HG03097 (cell line): ENCODE data around the gene UBE2N.

Source experiments
- ATAC-seq: cut with Tn5 transposase; IDR thresholded peaks from one replicate; pipeline ENCODE4 v1.9.1; 2021; ENCODE audit not compliant: unreplicated experiment, low FRiP score

The UBE2N gene, protein sequence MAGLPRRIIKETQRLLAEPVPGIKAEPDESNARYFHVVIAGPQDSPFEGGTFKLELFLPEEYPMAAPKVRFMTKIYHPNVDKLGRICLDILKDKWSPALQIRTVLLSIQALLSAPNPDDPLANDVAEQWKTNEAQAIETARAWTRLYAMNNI

DNA sequence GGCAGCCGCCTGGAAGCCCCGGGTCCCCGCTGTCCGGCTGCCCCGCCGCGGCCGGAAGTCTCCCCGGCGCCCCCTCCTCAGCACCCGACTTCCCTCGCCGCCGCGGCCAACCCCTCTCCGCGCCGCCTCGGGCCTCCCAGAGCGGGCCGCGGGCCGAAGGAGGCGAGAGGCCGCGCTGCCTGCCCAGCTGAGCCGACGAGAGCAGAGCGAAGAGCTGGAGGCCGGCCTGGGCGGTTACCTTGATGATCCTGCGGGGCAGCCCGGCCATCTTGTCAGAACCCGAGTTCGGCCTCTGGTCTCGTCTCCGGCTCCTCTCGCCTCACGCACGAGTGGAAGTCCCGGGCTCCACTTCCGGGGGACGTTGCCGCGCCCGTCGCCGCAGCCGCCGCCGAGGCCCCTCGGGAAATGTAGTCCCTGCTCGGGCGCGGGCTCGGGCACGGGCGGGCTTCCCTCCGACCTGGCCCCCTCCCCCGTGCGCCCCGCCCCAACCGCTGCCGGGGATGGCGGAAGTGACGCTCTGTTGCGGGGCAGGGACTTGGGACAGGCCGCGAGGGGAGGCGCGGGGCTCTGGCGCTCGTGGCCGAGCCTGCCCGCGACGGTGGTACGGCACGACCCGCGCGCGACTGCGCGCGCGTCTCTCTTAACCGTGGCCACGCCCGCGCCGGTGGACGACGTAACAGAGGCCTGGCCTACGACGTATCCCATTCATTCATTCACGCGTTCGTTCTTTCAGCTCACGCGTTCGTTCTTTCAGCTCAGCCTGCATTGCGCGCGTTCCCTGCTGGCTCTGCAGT, at the start of gene UBE2N:
UBE2N (minus strand) TSS at position 331 of the 794 bp plus-strand sequence; CDS start at position 268, 63 bp downstream.
- ATAC-seq = peak; percentile 78

DNA sequence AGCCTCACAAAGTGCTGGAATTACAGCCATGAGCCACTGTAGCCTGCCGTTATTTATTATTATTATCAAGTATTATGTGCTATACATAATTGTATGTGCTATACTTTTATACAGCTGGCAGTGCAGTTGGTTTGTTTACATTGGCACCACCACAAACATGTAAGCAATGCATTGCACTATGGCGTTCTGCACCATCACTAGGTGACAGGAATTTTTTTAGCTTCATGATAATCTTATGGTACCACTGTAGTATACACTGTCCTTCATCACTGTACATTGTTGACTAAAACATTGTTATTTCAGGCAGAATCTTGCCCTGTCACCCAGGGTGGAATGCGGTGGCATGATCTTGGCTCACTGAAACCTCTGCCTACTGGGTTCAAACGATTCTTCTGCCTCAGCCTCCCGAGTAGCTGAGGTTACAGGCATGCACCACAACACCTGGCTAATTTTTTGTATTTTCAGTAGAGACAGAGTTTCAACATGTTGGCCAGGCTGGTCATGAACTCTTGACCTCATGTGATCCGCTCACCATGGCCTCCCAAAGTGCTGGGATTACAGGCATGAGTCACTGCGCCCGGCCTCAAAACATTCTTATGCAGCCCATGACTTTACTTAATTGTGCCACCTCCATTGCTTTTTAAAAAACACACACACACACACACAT, 42.7 kb upstream of the UBE2N start:
- ATAC-seq = no peak

DNA sequence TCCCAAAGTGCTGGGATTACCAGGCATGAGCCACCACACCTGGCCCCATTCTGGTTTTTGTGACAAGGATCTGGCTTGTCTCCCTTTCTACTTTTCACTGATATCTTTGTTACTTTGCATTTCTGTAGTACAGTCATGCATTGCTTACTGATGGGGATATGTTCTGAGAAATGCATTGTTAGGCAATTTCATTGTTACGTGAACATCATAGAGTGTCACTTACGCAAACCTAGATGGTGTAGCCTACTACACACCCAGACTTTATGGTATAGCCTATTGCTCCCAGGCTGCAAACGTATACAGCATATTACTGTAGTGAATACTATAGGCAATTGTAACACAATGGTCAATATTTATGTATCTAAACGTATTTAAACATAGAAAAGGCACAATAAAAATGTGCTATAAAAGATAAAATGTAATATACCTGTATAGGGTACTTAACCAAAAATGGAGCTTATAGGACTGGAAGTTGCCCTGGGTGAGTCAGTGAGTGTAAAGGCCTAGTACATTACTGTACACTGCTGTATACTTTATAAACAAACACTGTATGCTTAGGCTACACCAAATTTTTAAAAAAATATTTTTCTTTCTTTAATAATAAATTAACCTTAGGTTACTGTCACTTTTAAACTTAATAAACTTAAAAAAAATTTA, 41.5 kb upstream of the UBE2N start:
- no peak for ATAC-seq

DNA sequence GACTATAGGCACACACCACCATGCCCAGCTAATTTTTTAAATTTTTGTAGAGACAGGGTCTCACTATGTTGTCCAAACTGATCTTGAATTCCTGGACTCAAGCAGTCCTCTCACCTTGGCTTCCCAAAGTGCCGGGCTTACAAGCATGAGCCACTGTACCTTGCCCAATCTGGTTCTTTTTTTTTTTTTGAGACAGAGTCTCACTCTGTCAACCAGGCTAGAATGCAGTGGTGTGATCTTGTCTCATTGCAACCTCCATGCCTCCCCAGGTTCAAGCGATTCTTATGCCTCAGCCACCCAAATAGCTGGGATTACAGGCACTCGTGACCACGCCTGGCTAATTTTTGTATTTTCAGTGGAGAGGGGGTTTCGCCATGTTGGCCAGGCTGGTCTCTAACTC, 41.0 kb upstream of the UBE2N start:
- ATAC-seq = no peak

DNA sequence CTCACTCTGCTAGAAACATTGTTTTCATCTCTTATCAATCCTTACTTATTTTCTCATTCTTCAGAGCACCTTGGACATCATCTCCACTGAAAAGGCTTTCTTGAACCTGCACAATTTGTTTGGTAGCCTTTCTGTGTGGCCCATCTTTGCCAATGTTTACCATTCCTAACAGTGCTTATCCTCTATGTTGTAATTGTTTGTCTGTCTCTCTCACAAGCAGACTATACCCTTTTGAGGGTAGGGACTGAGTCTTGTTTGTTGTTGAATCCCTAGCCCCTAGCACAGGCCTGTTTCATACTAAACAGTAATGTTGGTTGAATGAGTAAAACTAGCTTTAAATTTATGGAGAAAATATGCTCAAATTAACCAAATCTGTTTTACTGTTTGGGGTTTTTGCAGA, 34.8 kb upstream of the UBE2N start:
- no peak for ATAC-seq

DNA sequence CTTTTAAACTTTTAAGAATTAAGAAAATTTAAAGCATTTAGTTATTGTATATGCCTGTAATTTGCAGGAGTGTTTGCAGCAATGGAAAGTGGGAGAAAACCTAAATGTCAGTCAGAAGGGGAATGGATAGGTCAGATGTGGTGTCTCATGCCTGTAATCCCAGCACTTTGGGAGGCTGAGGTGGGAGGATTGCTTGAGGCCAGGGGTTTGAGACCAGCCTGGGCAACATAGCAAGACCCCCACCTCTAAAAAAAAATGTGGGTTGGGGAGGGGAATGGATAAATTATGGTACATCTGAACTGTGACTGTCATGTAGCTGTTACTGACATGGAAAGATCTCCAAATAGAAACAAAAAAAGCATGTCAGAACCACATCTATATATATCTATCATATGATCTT, 27.6 kb upstream of the UBE2N start:
- ATAC-seq = no peak

DNA sequence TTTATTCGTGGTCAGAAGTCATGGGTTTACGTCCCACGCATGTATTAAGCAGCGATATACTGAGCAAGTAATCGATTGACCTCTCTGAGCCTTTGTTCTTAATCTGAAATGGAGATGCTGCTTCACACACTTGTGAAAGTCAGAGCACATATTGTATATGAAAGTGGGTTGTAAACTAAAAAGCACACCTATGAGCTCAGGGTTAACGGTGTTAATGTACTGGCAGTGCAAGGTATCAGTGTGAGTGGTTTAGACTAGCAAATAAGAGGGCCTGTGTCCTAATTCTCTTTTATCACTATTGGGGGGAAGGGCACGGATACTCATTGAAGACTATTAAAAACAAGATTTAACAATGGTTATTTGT, 26.2 kb upstream of the UBE2N start:
- peak; percentile 15 for ATAC-seq

DNA sequence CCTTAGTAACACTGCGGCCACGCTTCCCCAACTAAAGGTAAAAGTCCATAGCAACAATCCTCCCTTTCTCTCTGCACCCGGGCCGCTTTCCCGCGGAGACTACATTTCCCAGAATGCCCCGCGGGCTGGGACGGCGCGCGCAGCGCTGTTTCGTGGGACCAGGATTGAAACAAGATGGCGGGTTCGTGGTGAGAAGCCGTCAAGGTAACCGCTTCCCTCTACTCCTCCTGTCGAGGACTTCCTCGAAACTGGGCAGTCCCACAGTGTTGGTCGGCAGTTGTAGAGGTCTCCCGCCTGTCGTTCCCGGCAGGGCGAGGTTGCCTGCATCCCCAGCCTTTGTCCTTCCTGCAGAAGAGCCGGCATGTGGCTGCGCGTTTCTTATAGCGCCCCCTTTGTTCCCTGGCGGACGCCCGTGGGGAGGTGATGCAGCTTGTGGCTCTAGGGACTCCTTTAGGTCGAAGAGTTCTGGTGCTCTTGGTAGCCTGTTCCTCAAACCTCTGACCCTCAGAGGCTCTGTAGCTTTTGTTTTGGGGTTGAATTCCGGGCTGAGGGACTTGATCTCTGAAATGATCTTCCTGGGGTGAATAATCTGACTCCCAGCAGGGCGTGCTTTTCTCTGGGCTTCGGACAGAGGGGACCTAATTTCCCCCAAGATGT, 25.7 kb upstream of the UBE2N start, which contains the start of gene MRPL42:
MRPL42 (plus strand) TSS at position 164 of the 657 bp plus-strand sequence. CDS start 1,772 bp downstream, outside the sequence.
- peak; percentile 83 for ATAC-seq

DNA sequence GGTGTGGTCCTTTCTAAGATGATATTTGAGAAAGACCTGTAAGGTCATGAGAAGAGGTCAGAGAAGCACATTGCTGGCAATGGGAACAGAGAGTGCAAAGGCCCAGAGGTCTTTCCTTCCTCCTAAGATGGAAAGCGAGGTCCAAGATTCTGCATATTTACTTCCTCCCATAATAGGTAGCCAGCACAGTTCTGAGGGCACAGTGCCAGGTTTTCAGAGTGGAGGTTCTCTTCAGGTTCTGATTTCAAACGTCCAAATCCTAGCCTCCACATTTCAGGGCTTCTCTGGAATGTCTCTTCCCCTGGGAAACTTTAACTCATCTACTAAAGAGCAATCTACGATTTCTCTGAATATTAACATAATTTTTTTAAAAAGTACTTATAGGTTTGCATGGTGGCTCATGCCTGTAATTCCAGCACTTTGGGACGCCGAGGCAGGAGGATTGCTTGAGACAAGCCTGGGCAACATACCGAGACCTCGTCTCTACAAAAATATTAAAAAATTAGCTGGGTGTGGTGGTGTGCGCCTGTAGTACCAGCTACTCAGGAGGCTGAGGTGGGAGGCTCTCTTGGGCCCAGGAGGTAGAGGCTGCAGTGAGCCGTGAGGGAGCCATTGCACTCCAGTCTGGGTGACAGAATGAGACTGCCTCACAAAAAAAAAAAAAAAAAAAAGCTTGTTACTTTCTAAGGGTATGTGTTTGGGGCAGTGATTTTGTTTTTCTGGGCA, 25.0 kb upstream of the UBE2N start:
- no peak for ATAC-seq

DNA sequence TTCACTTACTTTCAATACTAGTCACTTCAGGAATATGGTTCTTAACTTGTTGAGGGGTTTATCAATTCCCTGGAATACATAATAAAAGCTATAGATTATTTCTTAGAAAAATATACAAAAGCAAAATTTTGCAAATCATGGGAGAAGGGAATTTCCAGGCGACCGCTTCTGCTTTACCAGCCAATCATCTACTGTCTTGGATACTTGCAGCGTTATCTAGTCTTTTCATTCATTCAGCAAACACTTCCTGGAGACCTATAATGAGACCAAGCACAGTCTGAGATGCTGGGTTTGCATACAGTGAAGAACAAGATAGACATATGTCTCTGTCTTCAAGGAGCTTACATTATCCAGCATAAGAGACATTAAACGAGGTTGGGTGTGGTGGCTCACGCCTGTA, 24.1 kb upstream of the UBE2N start:
- no peak for ATAC-seq

DNA sequence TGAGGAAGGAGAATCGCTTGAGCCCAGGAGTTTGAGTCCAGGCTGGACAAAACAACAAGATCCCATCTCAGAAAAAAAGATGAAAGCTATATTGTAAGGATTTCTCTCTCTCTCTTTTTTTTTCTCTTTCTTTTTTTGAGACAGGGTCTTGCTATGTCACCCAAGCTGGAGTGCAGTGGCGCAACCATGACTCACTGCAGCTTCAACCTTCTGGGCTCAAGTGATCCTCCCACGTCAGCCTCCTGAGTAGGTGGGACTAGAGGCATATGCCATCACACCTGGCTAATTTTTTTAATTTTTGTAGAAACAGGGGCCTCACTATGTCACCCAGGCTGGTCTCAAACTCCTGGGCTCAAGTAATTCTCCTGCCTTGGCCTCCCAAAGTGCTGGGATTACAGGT, 19.8 kb upstream of the UBE2N start:
- ATAC-seq = no peak

DNA sequence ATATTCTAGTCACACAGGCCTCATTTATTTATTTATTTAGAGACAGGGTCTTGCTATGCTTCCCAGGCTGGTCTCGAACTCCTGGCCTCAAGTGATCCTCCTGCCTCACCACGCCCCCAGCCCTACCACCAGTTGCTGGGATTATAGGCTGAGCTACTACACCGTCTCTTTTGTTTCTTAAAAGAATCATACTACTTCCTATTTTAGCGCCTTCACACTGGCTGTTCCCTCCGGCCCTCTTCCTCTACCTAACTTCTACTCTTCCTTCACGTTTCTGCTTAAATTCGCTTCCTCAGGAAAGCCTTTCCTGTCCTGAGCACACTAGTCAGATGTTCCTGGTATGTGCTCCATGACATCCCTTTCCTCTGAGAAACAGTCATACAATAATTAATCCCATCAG, 19.2 kb upstream of the UBE2N start:
- no peak for ATAC-seq

DNA sequence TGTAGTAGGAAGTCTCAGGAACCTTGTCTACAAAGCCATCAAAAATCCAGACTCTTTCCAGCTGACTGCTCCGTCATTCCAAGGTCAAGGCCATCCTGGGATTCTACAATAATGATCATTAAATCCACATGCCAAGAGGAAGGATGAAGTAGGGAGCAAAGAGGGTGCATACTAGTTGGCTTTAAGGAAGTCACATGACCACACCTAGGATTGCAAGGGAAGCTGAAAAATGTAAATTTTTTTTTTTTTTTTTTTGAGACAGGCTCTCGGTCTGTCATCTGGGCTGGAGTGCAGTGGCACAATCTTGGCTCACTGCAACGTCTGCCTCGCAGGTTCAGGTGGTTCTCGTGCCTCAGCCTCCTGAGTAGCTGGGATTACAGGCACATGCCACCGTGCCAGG, 18.3 kb upstream of the UBE2N start:
- no peak for ATAC-seq

DNA sequence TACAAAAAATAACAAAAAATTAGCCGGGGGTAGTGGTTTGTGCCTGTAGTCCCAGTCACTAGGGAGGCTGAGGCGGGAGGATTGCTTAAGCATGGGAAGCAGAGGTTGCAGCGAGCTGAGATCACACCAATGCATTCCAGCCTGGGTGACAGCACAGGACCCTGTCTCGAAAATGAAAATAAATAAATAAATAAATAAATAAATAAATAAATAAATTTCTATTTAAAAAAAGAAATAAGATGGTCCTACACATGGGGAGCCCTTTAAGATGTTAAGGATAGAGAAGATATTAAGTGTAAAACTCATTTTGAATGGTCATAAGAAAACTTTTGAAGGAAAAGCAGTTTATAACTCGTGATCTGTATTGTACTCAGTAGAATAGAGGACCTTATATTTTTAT, 17.4 kb upstream of the UBE2N start:
- ATAC-seq = no peak

DNA sequence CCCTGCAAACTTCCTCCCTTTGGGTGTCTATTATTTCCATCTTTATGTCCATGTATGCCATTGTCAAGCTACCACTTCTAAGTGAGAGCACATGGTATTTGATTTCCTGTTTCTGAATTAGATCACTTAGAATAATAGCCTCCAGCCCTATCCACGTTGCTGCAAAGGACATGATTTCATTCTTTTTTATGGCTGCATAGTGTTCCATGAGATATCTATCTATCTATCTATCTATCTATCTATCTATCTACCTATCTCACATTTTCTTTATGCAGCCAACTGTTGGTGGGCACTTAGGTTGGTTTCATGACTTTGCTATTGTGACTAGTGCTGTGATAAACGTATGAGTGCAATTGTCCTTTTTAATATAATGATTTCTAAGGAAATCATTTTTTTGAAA, 14.3 kb upstream of the UBE2N start:
- no peak for ATAC-seq

DNA sequence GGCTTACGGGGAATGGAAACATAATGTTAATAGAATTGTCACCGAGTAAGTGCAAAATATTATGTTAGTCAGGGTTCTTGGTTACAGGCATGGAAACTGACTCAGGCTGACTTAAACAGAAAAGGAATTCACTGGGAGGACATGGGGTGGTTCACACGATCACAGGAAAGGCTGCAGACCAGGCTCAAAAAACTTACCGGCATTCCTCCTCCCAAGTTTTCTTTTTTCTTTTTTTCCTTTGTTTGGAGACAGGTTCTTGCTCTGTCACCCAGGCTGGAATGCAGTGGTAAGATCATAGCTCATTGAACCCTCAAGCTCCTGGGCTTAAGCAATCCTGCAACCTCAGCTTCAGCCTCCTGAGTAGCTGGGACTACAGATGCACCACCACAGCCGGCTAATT, 11.9 kb upstream of the UBE2N start:
- no peak for ATAC-seq

DNA sequence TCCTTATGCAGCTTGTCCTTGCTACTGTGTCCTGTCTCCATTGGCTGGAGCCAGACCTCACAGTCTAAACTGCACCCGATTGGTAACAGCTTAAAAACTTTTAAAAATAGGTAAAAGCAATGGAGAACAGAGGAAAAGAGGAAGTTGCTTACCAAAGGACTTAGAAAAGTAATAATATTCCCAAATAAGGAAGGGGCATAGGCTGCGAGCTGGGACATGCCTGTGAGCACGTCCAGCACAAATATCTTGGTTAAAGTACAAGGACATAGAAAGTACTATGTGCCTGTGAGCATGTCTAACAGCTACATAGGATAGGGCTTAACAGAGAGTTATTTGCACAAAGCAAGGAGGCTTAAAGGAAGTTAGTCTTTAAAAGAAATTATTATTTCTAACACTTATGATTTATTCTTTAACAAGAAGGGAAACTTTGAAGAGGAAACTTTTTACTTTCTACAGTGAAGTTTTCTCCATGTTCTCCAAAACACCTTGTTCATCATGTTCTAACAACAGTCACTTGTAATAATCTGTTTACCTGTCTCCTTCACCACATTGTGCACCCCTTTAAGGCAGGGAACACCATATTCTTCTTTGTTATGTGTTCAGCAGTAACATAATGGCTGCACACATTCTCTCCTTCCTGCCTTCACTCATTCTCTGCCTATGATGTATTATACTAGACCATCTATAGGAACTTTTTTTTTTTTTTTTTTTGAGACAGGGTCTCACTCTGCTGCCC, 9.8 kb upstream of the UBE2N start:
- no peak for ATAC-seq

DNA sequence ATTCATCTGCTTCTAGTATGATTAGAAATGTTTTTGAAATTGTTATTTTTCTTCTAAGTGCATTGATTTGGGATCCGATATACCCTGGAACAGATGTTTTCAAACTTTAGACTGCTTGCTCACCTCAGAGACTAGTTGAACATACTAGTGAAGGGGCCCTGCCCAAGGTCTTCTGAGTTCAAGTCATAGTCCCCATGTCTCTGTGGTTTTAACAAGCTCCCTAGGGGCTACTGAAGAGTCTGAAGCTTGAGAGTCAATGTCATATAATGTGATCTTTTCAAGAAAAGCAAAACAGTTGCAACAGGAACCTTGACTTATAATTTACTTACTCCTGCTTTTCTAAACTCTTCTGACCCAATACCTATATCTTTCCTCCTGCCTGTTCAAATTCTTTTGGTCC, 7.5 kb upstream of the UBE2N start:
- no peak for ATAC-seq

DNA sequence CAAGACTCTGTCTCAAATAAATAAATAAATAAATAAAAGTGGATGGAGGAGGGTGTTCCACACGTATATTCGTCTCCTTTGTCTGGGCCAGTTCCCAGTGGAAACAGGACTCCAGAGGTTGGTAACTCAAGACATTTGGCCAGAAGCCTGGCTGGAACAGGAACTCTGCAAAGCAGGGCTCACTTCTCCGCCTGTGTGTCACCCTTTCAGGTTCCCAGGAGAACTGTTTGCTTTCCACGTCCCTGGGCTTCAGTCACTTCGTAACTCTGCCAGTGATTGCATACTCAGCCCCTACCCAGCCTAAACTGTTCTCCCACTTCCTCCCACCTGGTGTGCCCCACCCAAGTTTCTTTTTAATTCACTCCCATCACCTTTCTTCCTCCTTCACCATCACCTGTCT, 7.0 kb upstream of the UBE2N start:
- no peak for ATAC-seq
